C4-2B (cell line): ENCODE results near the gene ARHGAP22.

Experiments used
- H3K27ac ChIP-seq: fragments of 450-650 bp; 2 replicates; pipeline ENCODE4 v1.5.1; 2017
- ZFX ChIP-seq: fragments of 450-650 bp; IDR thresholded peaks from 2 replicates; pipeline ENCODE4 v1.6.1; 2017
- TF ChIP-seq, protein P1 (sequence below): fragments of 450-650 bp; conservative IDR thresholded peaks from 2 replicates; pipeline ENCODE4 v1.5.1; 2017; ENCODE audit warnings: mild to moderate bottlenecking

The ARHGAP22 gene

DNA sequence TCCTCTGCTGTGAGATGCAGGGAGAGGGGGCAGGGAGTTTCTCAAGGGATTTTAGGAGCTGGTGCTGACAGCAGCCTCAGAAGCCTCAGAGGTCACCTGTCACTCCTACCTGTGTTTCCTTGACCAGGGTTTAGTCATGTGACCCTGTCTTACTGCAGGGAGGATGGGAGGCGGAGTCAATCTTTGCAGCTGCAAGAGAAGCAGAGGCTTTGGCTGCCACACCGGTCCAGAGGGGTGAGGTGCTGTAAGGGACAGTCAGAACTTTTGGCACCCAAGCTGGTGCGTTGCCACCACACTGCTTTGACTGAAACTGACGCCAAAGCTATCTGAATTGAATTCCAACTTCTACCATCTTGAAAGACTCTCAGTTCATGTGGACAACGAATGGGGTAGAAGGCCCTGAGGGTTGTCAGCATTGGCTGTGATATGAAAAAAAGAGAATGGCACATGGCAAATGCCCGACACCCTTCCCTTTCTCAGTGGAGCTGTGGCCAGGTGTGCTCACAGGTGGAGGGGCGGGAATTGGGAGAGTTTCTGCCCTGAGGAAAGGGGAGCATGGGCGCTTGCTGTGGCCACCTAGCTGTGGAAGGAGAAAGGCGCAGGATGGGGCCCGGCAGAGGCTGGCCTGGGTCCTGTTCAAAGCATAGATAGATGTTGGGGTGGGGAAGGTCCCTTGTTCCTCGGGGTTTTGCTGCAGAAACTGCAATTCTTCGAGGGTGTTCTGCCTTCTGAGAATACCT, 69.3 kb downstream of the ARHGAP22 start:
- no peak for TF ChIP-seq ZFX
- TF ChIP-seq, protein P1, sequence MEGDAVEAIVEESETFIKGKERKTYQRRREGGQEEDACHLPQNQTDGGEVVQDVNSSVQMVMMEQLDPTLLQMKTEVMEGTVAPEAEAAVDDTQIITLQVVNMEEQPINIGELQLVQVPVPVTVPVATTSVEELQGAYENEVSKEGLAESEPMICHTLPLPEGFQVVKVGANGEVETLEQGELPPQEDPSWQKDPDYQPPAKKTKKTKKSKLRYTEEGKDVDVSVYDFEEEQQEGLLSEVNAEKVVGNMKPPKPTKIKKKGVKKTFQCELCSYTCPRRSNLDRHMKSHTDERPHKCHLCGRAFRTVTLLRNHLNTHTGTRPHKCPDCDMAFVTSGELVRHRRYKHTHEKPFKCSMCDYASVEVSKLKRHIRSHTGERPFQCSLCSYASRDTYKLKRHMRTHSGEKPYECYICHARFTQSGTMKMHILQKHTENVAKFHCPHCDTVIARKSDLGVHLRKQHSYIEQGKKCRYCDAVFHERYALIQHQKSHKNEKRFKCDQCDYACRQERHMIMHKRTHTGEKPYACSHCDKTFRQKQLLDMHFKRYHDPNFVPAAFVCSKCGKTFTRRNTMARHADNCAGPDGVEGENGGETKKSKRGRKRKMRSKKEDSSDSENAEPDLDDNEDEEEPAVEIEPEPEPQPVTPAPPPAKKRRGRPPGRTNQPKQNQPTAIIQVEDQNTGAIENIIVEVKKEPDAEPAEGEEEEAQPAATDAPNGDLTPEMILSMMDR: no peak; the same call in 1 of the 2 replicates
- no peak overlapping the region for H3K27ac ChIP-seq

DNA sequence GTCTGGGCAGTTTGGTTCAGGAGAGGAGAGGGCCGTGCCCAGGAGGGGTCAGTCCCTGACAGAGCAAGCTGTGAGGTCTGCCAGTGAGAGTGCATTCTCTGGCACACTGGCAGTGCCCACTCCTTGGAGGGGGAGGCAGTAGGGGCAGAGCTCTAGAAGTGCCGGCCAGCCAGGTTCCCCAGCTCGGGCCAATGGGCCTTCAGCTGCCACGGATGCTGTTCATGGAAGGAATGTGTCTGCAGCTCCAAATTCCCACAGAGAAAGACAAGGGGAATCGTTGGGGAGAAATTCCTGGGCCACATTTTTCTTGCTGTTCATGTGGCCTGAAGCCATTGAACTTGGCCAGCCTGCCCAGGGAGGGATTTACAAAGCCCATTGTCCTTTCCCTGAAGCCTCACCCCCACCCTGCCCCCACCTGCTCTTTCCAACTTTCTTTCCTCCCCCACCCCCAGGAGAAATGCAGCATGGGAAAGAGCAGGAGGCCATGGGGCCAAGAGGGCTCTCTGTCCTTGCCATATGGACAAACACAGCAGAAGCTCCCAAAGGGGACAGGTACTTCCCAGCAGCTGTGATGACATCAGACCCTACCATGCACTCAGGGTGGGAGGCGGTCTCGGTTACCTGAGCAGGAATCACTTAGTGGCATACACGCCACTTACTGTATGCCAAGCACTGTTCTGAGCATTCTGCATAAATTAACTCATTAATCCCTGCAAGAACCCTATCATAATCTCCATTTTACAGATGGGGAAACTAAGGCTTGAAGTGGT, 70.7 kb downstream of the ARHGAP22 start:
- TF ChIP-seq ZFX: no peak
- TF ChIP-seq, protein P1: no peak
- no peak overlapping the region for H3K27ac ChIP-seq

DNA sequence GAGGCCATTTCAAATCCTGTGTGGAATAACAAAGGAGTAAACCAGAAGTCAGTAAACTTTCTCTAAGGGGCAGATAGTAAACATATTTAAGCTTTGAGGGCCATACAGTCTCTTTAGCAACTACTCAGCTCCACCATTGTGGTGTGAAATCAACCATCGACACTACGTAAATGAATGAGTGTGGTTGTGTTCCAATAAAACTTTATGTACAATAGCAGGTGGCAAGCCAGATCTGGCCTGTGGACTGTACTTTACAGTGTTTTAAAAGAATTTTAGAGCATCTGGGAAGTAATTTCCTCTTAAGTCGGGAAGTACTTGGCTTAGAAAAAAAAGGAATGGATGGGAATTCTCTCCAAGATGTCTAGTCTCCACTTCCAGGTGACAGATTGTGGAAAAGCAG, 71.3 kb downstream of the ARHGAP22 start:
- no peak overlapping the region for H3K27ac ChIP-seq
- TF ChIP-seq, protein P1: no peak
- no peak for TF ChIP-seq ZFX

DNA sequence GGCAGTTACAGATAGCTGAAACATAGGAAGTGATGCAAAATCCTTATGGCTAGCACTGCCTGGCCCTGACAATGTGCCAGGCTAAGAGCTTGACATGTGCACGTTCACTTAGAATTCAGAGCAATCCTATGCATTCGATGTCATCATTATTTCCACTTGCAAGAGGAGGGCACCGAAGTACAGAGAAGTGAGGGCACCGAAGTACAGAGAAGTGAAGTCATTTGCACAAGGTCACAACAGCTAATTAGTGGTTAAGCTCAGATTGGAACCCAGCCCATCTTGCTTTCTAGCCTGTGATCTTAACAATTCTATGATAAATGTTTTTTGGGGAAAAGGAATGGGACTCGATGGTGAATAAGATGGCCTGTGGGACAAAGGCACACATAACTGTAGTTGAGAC, 73.4 kb downstream of the ARHGAP22 start:
- TF ChIP-seq, protein P1: no peak
- no peak for TF ChIP-seq ZFX
- no peak overlapping the region for H3K27ac ChIP-seq

DNA sequence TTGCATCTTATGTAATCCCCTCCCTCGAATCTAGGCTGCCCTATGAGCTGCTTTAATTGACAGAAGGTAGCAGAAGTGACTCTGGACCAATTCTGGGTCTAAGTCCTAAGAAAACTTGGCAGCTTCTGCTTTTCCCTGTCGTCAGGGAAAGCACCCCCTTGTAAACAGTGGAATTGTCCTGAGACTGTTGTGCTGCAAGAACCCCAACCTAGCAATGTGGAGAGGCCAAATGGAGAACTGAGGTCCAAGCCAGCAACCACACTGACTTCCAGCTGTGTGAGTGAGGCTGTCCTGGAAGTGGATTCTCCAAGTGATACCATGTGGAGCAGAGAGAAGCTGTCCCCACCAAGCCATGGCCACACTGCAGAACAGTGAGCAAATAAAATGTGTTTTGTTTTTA, 75.5 kb downstream of the ARHGAP22 start:
- no peak for TF ChIP-seq ZFX
- TF ChIP-seq, protein P1: no peak
- H3K27ac ChIP-seq: no peak overlapping the region

DNA sequence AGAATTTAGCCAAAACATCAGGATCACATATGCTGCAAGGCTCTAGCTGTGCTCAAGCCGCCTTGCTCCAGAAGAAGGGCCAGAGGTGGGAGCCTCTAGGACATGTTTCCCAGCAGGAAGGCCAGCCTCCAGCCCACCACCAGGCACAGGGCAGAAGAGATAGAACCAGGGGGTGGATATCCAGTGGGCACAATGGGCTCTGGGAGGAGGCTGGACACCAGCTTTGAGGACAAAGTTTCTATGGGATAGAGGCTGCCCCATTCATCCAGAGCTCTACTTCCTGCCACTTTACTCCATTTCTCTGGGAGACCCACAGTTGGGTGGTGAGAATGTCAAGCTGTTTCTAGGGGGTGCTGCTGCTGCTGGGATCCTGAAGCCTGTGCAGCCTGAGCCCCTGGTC, 77.1 kb downstream of the ARHGAP22 start:
- H3K27ac ChIP-seq: no peak overlapping the region
- TF ChIP-seq ZFX: no peak
- TF ChIP-seq, protein P1: no peak

DNA sequence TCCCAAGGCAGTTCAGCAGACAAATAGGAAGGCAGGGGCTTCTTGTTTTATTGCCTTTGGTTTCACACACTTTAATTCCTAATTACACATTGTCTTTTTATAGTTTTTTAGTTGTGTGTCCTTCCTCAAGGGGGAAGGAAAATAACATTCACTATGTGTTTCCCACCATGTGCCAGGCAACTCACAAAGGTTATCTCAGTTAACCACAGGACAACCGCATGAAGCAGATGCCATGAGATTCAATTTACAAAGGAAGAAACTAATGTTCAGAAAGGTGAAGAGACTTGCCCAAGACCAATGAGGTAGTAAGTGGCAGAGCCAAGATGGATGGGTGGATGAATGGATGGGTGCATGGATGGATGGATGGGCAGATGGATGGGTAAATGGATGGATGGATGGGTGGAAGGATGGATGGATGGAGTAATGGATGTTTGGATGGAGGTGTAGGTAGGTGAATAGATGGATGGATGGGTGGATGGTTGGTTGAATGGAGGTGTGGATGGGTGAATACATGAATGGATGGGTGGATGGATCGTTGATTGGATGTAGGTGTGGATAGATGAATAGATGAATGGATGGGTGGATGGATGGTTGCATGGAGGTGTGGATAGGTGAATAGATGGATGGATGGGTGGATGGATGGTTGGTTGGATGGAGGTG, 77.9 kb downstream of the ARHGAP22 start:
- no peak overlapping the region for H3K27ac ChIP-seq
- no peak for TF ChIP-seq ZFX
- TF ChIP-seq, protein P1: no peak
